Sciatic nerve (tissue), 2 donors: ENCODE data around the gene PKDREJ. TPM values are rescaled to one million over a fixed set of nuclear protein-coding genes. Genes with fewer than 3 reads are reported as not detected.
"Not testable (repeated sequence)": the region's sequence is repeated elsewhere in the genome, so short reads cannot be mapped to it uniquely, and the experiment has no call there.

Source experiments
- ATAC-seq: fragments of 200-7000 bp; cut with Tn5 transposase; one replicate; pipeline ENCODE4 v1.9.1; 2020; ENCODE audit warnings: mild to moderate bottlenecking, moderate library complexity
- DNase-seq: peaks from one replicate; pipeline ENCODE4 v3.0.0-alpha.2; 2020; ENCODE audit warnings: low spot score
- intact Hi-C: fragments of 100-400 bp; cut with DNase I; formaldehyde crosslinking; loops from one replicate; pipeline ENCODE4 v1.14.2; 2022
- total RNA-seq: library from RNA; stranded (reverse); fragmentation: NEBNext Ultra II Directional; extraction: Animal tissue kit (Norgen Biotek cat#: 25700); gene quantifications from one replicate; pipeline ENCODE4 v1.2.1, GENCODE V29; 2021
- donor health status: DM: no; HTN: no; CAD: no.
- donor health status: DM: no; HTN: no; CAD: no.

The PKDREJ gene
- 0.18 TPM for total RNA-seq

GRCh38 chr22:46263216-46263590, at the start of gene PKDREJ:
TSS of gene PKDREJ (minus strand) at chr22:46263343. CDS start at chr22:46263322, 21 bp downstream.
- DNase-seq (no peak), ATAC-seq (no peak)
- intact Hi-C loops, result no loop called here

GRCh38 chr22:46312848-46313247, 49.7 kb upstream of the PKDREJ start:
- ATAC-seq, DNase-seq: not testable (repeated sequence)
- intact Hi-C loops, result loop anchor here (10.0 kb wide), 1 partner anchor 318 kb away; no protein-coding TSS in a partner anchor

GRCh38 chr22:46312056-46312455, 48.9 kb upstream of the PKDREJ start:
- intact Hi-C loops, result loop anchor here (10.0 kb wide), 1 partner anchor 317 kb away; no protein-coding TSS in a partner anchor
- ATAC-seq, result no peak
- no peak for DNase-seq

GRCh38 chr22:46309526-46310085, 46.5 kb upstream of the PKDREJ start:
- ATAC-seq (peak; percentile 30), DNase-seq (no peak)
- intact Hi-C loops, result loop anchor here (10.0 kb wide), 1 partner anchor 315 kb away; no protein-coding TSS in a partner anchor

GRCh38 chr22:46308283-46308988, 45.3 kb upstream of the PKDREJ start:
- no peak for DNase-seq
- no peak for ATAC-seq
- intact Hi-C loops, result no loop called here

- ATAC-seq (no peak), DNase-seq (no peak)
- intact Hi-C loops, result no loop called here
Observed at GRCh38 chr22:46303347-46303965, 40.3 kb upstream of the PKDREJ start.

- intact Hi-C loops, result no loop called here
- DNase-seq, result no peak
Observed at GRCh38 chr22:46300491-46300890, 37.3 kb upstream of the PKDREJ start.

GRCh38 chr22:46299101-46299500, 36.0 kb upstream of the PKDREJ start:
- ATAC-seq (no peak), DNase-seq (no peak)
- intact Hi-C loops, result loop anchor here (10.0 kb wide), 1 partner anchor 56 kb away; no protein-coding TSS in a partner anchor

More at GRCh38 chr22:46300491-46300890, 37.3 kb upstream of the PKDREJ start:
- ATAC-seq, result no peak

GRCh38 chr22:46297151-46297812, 34.1 kb upstream of the PKDREJ start:
- no peak for ATAC-seq
- peak; percentile 69 for DNase-seq
- intact Hi-C loops, result loop anchor here (10.0 kb wide), 1 partner anchor 58 kb away; no protein-coding TSS in a partner anchor

GRCh38 chr22:46296257-46297150, 33.4 kb upstream of the PKDREJ start, which contains the start of gene GTSE1:
TSS of gene GTSE1 (plus strand) at chr22:46296870. CDS start at chr22:46297401, 531 bp downstream.
- DNase-seq, result peak; percentile 98
- intact Hi-C loops, result loop anchor here (10.0 kb wide), 1 partner anchor 58 kb away; no protein-coding TSS in a partner anchor
- ATAC-seq, result peak; percentile 98

- ATAC-seq, result no peak
Observed at GRCh38 chr22:46295277-46295971, 32.3 kb upstream of the PKDREJ start.

GRCh38 chr22:46294784-46295183, 31.6 kb upstream of the PKDREJ start:
- ATAC-seq (no peak), DNase-seq (no peak)
- intact Hi-C loops, result loop anchor here (5.0 to 10.0 kb wide), 2 partner anchors 60 to 172 kb away; no protein-coding TSS in a partner anchor

More at GRCh38 chr22:46295277-46295971, 32.3 kb upstream of the PKDREJ start:
- intact Hi-C loops, result loop anchor here (10.0 kb wide), 1 partner anchor 59 kb away; no protein-coding TSS in a partner anchor
- no peak for DNase-seq

- intact Hi-C loops, result loop anchor here (5.0 to 10.0 kb wide), 2 partner anchors 61 to 171 kb away; no protein-coding TSS in a partner anchor
- peak; percentile 75 for DNase-seq
Observed at GRCh38 chr22:46293577-46294260, 30.6 kb upstream of the PKDREJ start.

GRCh38 chr22:46292732-46293131, 29.6 kb upstream of the PKDREJ start:
- ATAC-seq (no peak), DNase-seq (no peak)
- intact Hi-C loops, result loop anchor here (5.0 to 10.0 kb wide), 2 partner anchors 62 to 170 kb away; no protein-coding TSS in a partner anchor

More at GRCh38 chr22:46293577-46294260, 30.6 kb upstream of the PKDREJ start:
- peak; percentile 42 for ATAC-seq

GRCh38 chr22:46292173-46292572, 29.0 kb upstream of the PKDREJ start:
- intact Hi-C loops, result loop anchor here (5.0 to 10.0 kb wide), 2 partner anchors 63 to 170 kb away; no protein-coding TSS in a partner anchor
- ATAC-seq (no peak), DNase-seq (no peak)
